NCI-H1694 treated with DMSO at 0.1 percent for 48 hours (cell line): Measurements from ENCODE around the gene EGLN3.
"Not testable (repeated sequence)": the region's sequence is repeated elsewhere in the genome, so short reads cannot be mapped to it uniquely, and the experiment has no call there.

Source experiments
- DNase-seq: peaks from one replicate; lab custom pipeline; 2025; lab: John Stamatoyannopoulos, UW

The EGLN3 gene

GRCh38 chr14:33950320-33951182, at the start of gene EGLN3:
TSS of gene EGLN3 (minus strand) at chr14:33951074. CDS start at chr14:33950752, 322 bp downstream.
- DNase-seq, result no peak

GRCh38 chr14:34000396-34000795, 49.5 kb upstream of the EGLN3 start:
- DNase-seq, result no peak

- DNase-seq, result no peak
Observed at GRCh38 chr14:33999771-34000291, 49.0 kb upstream of the EGLN3 start.

GRCh38 chr14:33997611-33998010, 46.7 kb upstream of the EGLN3 start:
- no peak for DNase-seq

DNA sequence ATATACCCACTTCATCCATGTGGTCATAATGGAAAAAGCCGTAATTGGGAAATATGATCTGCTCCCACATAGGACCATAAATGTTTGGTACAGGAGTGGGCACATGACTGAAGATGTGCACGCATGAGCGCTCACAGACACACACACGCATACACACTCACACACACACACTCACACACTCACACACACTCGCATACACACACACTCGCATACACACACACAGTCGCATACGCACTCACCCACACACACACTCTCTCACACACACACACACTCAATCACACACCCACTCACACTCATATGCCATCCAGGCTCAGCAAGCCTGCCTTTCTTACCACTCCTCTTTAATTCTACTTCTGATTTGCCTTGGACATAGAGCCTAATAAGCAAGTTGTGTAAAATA, 45.6 kb upstream of the EGLN3 start:
- no peak for DNase-seq

- DNase-seq, result no peak
Observed at GRCh38 chr14:33993246-33993645, 42.4 kb upstream of the EGLN3 start.

DNA sequence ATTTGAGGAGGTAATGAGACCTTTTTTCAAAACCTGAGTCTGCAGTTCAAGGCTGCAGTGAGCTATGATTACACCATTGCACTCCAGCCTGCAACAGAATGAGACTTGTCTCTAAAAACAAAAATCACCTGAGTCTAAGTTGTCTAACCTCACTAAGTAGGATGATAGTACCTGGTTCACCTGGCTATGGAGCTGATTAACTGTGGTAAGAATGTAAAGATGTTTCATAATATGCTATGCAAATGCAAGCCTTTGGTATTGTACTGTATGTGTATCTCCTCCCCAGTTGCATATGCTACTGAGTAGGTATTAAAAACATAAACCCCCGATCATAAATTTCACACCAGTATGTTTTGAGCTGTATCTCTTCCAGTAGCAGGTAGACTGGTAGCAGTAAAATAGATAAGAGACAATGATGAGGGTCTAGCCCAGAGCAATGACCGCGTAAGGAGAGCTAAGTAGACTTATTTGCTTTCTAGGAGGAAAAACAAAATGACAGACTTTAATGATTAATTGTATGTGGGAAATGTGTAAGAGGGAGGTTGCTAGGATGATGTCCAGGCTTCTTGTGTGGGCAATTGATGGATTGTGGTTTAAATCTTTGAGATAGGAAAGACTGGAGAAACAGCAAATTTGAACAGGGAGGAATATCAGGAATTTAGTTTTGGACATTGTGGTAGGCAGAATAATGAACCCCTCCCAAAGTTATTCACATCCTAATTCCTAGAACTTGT, 41.6 kb upstream of the EGLN3 start:
- DNase-seq, result no peak

- DNase-seq, result no peak
Observed at GRCh38 chr14:33990790-33991189, 39.9 kb upstream of the EGLN3 start.

GRCh38 chr14:33987565-33988080, 36.7 kb upstream of the EGLN3 start:
- DNase-seq, result no peak

- DNase-seq, result no peak
Observed at GRCh38 chr14:33986804-33987203, 35.9 kb upstream of the EGLN3 start.

GRCh38 chr14:33985242-33985641, 34.4 kb upstream of the EGLN3 start:
- DNase-seq, result no peak

GRCh38 chr14:33979613-33980276, 28.9 kb upstream of the EGLN3 start:
- DNase-seq, result no peak

- DNase-seq, result no peak
Observed at GRCh38 chr14:33978892-33979612, 28.2 kb upstream of the EGLN3 start.

- DNase-seq, result no peak
Observed at GRCh38 chr14:33972583-33973081, 21.8 kb upstream of the EGLN3 start.

DNA sequence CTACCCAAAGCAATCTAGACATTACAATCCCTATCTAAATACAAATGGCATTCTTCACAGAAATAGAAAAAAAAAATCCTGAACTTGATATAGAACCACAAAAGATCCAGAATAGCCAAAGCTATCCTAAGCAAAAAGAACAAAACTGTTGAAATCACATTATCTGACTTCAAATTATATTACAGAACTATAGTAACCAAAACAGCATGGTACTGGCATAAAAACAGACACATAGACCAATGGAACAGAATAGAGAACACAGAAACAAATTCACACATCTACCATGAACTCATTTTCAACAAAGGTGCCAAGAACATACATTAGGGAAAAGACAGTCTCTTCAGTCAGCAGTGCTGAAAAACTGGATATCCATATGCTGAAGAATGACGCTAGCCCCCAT, 19.0 kb upstream of the EGLN3 start:
- not testable (repeated sequence) for DNase-seq

GRCh38 chr14:33968722-33969121, 17.8 kb upstream of the EGLN3 start:
- no peak for DNase-seq

DNA sequence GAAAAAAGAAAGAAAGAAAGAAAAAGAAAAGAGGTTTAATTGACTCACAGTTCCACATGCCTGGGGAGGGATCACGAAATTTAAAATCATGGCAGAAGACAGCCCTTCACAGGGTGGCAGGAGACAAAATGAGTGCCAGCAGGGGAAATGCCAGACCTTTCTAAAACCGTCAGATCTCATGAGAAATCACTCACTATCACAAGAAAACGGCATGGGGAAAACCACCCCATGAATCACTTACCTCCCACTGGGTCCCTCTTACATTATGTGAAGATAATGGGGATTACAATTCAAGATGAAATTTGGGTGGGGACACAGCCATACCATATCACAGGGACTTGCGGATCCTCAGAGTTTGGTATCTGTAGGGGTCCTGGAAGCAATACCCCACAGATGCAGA, 16.3 kb upstream of the EGLN3 start:
- DNase-seq, result no peak

- no peak for DNase-seq
Observed at GRCh38 chr14:33966276-33966675, 15.4 kb upstream of the EGLN3 start.

GRCh38 chr14:33964599-33965317, 13.9 kb upstream of the EGLN3 start:
- no peak for DNase-seq

- no peak for DNase-seq
Observed at GRCh38 chr14:33963892-33964291, 13.0 kb upstream of the EGLN3 start.

GRCh38 chr14:33962466-33962865, 11.6 kb upstream of the EGLN3 start:
- DNase-seq, result not testable (repeated sequence)
